K562 (cell line): ENCODE results near the gene FSTL1. TPM values are rescaled to one million over a fixed set of nuclear protein-coding genes. Genes with fewer than 3 reads are reported as not detected.
A peak's percentile ranks its signal among the peaks of the same experiment; 100 is the strongest.

Experiments used
- ATAC-seq: fragments of 200-7000 bp; cut with Tn5 transposase; 3 replicates; pipeline ENCODE4 v1.9.1; 2020; ENCODE audit warnings: moderate library complexity
- BruUV-seq: library from RNA; stranded (reverse); fragments of 400-500 nt; replicated peaks from 2 replicates; lab custom pipeline; 2021; lab: Mats Ljungman, UMichigan
- CTCF ChIA-PET: fragments of 300-600 bp; formaldehyde crosslinking; extraction: SDS; loops from one replicate; lab custom pipeline; 2021; ENCODE audit warnings: low intra/inter-chr PET ratio; lab: Yijun Ruan, JAX
- POLR2A ChIA-PET: fragments of 300-600, 350-650 bp; sonication (Branson Sonifier 250); formaldehyde crosslinking; extraction: SDS; loops from one replicate; lab custom pipeline; 2021; ENCODE audit warnings: antibody characterized with exemption, inconsistent platforms; lab: Yijun Ruan, JAX
- DNase-seq, 4 experiments: peaks; one replicate each; pipeline versions ENCODE4 v3.0.0 to v3.0.0-alpha.2; 2011 to 2018; ENCODE audit warnings: low spot score in 3 of 4, mixed read lengths in 3 of 4; ENCODE audit errors: extremely low read depth in 1 of 4
- FAIRE-seq: peaks from 2 replicates; lab custom pipeline; 2011; peaks lifted over from hg19 to GRCh38; lab: Jason Lieb, UNC
- H2AFZ ChIP-seq: 2 replicates; pipeline ENCODE4 v1.6.0; 2011; ENCODE audit warnings: low read depth, low read length, control low read depth, inconsistent platforms
- H3K27ac ChIP-seq: fragments of 200-600 bp; 3 replicates; pipeline ENCODE4 v1.8.0; 2011; ENCODE audit warnings: low read depth, mild to moderate bottlenecking, control low read depth, inconsistent platforms, low read length, moderate library complexity, mixed read lengths; ENCODE audit errors: extremely low read depth
- H3K27me3 ChIP-seq, 2 experiments: fragments of 300-600 bp in 1 of 2; 2 replicates in 1 of 2; 3 replicates in 1 of 2; pipeline versions ENCODE4 v1.6.0 to v1.8.0; 2011; ENCODE audit warnings: inconsistent platforms in 2 of 2, low read length in 2 of 2, mild to moderate bottlenecking in 1 of 2, mixed read lengths in 1 of 2, moderate library complexity in 1 of 2; ENCODE audit not compliant: control insufficient read depth in 2 of 2, insufficient read depth in 2 of 2
- H3K36me3 ChIP-seq: fragments of 300-600 bp; 3 replicates; pipeline ENCODE4 v1.8.0; 2011; ENCODE audit warnings: mild to moderate bottlenecking, low read length, inconsistent platforms; ENCODE audit not compliant: control insufficient read depth, insufficient read depth
- H3K4me1 ChIP-seq, 2 experiments: fragments of 200-600 bp in 1 of 2; replicated peaks in 1 of 2; 2 replicates in 1 of 2; 3 replicates in 1 of 2; pipeline versions ENCODE4 v1.5.1 to v1.8.0; 2011; ENCODE audit warnings: inconsistent platforms in 2 of 2, low read length in 2 of 2, mild to moderate bottlenecking in 1 of 2, mixed read lengths in 1 of 2, moderate library complexity in 1 of 2; ENCODE audit not compliant: control insufficient read depth in 2 of 2, insufficient read depth in 2 of 2
- H3K4me2 ChIP-seq: 2 replicates; pipeline ENCODE4 v1.6.1; 2011; ENCODE audit warnings: low read length, control low read depth, inconsistent platforms, mixed read lengths; ENCODE audit not compliant: insufficient read depth
- H3K4me3 ChIP-seq: fragments of 200-600 bp; sonication (generic), shearing (Covaris generic); 2 replicates; pipeline ENCODE4 v1.5.1; 2016; ENCODE audit warnings: control low read depth, inconsistent platforms
- H3K79me2 ChIP-seq: fragments of 200-600 bp; 3 replicates; pipeline ENCODE4 v1.8.0; 2011; ENCODE audit warnings: low read length, inconsistent platforms; ENCODE audit not compliant: control insufficient read depth, insufficient read depth
- H3K9ac ChIP-seq, 2 experiments: 2 replicates each; pipeline versions ENCODE4 v1.6.0 to v1.6.1; 2011; ENCODE audit warnings: low read depth in 2 of 2, low read length in 2 of 2, control low read depth in 1 of 2, inconsistent platforms in 1 of 2, mild to moderate bottlenecking in 1 of 2, mixed read lengths in 1 of 2; ENCODE audit not compliant: insufficient read depth in 1 of 2
- H3K9me1 ChIP-seq: one replicate; pipeline ENCODE4 v1.6.0; 2011; ENCODE audit warnings: inconsistent platforms, mild to moderate bottlenecking, low read length, moderate library complexity; ENCODE audit not compliant: control insufficient read depth, insufficient read depth
- H3K9me3 ChIP-seq: replicated peaks from 2 replicates; pipeline ENCODE4 v1.5.1; 2011; ENCODE audit warnings: low read depth, low read length, inconsistent platforms; ENCODE audit not compliant: control insufficient read depth, insufficient read depth
- H4K20me1 ChIP-seq: replicated peaks from 2 replicates; pipeline ENCODE4 v1.6.1; 2011; ENCODE audit warnings: low read length, inconsistent platforms, mixed read lengths; ENCODE audit not compliant: control insufficient read depth, insufficient read depth
- ATF6 ChIP-seq: sonication (generic); formaldehyde crosslinking; IDR thresholded peaks from 2 replicates; pipeline ENCODE4 v1.4.0; 2020; ENCODE audit warnings: mild to moderate bottlenecking, missing genetic modification reagents
- CEBPB ChIP-seq: fragments of 450-650 bp; IDR thresholded peaks from 2 replicates; pipeline ENCODE4 v1.6.1; 2016; ENCODE audit warnings: missing genetic modification characterization, missing compliant biosample characterization
- MTA2 ChIP-seq: fragments of 450-650 bp; IDR thresholded peaks from 2 replicates; pipeline ENCODE4 v1.6.1; 2016; ENCODE audit warnings: low read depth
- WGBS: fragments of 100-300 bp; shearing (Covaris generic); methylation state at CpG from one replicate; pipeline ENCODE4 v1.1.6; 2016; ENCODE audit warnings: low coverage, mixed read lengths; ENCODE audit not compliant: insufficient coverage; ENCODE audit errors: missing lambda C conversion rate; 5-methylcytosine and 5-hydroxymethylcytosine counted together
- in situ Hi-C: fragments of 300-500 bp; cut with MboI; formaldehyde crosslinking; loops from 4 replicates; pipeline ENCODE4 v1.15.0; 2018; ENCODE audit warnings: inconsistent platforms, mixed read lengths
- intact Hi-C: fragments of 100-400 bp; cut with micrococcal nuclease; formaldehyde crosslinking; loops from 2 replicates; pipeline ENCODE4 v1.14.2; 2022
- polyA plus RNA-seq, 8 experiments: library from polyadenylated mRNA; depleted of rRNA in 4 of 8; stranded (reverse) in 5 of 8; unstranded in 3 of 8; fragments of >200 nt; fragmentation: Nextera tagmentation in 2 of 8; fragmentation: Illumina TruSeq in 1 of 8; extraction: Ambion mirVana in 2 of 8; extraction: Trizol in 1 of 8; gene quantifications; 2 replicates each; pipeline versions ENCODE4 v1.2.1 to v1.2.3, GENCODE V29; 2011 to 2014; ENCODE audit warnings: inconsistent platforms in 1 of 8, missing spikeins in 1 of 8
- total RNA-seq, 7 experiments: library from RNA; depleted of rRNA in 6 of 7; stranded (reverse); fragments of >200 nt in 6 of 7; fragmentation: Illumina TruSeq in 2 of 7; extraction: Trizol in 2 of 7; gene quantifications; 2 replicates each; pipeline versions ENCODE4 v1.2.1 to v1.2.3, GENCODE V29; 2011 to 2021; ENCODE audit warnings: low replicate concordance in 1 of 7

Gene FSTL1
- total and polyA plus RNA-seq, 9 of the 15 experiments (the other 6 are each of a cell fraction or from before 2014, with no cell fraction given), result 0.01 to 0.58 (median 0.08) TPM; not detected in 2

DNA sequence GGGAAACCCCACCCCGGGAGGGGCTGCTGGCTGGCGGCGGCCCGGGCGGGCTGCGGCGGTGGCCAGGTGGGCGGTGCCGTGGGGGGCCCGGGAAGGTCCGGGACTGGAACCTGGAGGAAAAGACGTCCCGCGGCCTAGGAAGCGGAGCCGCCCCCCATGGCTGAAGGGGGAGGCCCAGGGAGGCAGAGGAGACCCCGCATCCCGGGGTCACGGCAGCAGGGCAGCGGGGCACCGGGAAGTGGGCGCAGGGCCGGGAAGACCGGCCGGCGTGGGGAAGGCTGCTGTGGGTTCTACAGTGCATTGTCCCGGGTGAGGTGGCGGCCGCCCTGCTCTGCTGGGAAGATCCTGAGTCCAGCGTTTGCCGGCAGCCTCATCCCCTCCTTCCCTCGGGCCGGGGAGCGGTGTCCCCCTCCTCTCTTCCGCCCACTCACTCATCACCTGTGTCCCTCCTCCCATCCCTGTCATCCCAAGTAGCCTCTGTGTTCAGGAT is 525 bp upstream of the FSTL1 start (continued):
- no peak for TF ChIP-seq ATF6 (CRISPR knock-in tag)

DNA sequence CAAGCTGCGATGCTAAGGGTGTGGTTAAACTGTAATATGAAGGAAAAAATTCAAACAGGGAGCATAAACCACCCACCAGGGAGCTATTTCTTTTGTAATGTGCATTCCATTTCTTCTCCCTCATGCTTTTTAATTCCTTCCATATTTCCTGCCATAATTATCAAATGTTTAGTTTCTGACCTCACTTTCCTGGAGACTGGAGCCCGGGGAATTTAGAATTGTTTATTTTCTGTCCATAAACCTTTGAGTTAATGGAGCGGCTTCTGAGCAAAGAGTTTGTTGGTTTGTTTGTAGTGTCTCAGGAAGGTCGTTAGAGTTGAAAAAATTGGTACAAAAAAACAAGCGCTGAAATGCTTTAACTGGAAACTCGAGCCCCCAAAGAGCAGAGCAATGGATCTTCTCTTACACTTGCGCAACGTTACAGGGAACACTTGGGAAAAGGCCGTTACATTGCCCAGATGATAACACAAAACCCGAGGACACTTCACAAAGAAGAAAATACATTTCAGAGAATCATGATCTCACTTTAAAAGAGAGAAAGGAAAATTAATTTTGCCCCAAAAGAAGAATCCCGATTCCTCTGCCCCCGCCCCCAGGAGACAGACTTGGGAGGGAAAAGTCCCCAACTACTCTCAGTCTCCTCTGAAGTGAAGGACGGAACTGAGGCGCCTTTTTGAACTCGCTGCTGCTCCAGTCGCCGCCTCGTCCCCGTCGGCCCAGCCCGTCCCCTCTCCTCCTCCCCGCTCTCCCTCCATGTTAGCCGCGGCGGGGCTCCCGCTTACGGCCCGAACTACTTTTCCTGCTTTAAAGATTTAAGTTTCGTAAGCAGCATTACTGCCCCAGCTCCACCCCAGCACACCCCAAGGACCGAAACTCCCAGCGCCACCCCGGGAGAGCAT is 842 bp downstream of the FSTL1 start:
- in situ Hi-C loops, result loop anchor here (10.0 to 25.0 kb wide), 2 partner anchors 105 to 563 kb away; no protein-coding TSS in a partner anchor
- no peak for TF ChIP-seq MTA2
- TF ChIP-seq CEBPB (tag), result 0 out of 2 replicates have a peak, but pooled peaks have one; percentile 15
- ChIA-PET CTCF (no interaction called here), POLR2A (interaction anchor here (0.7 kb wide), 1 partner anchor 854 kb away, joined by 3 read pairs; no protein-coding TSS in a partner anchor)
- FAIRE-seq, result no peak
- H2AFZ ChIP-seq, result no peak overlapping the region
- H3K36me3 ChIP-seq, result no peaks in the 10 kb centered on the region
- intact Hi-C loops, result no loop called here
- whole genome bisulfite sequencing, result 5% methylated on average over 17 of the region's 32 CpGs
- no TSS peak for BruUV-seq
- H3K79me2 ChIP-seq, result no peaks in the 10 kb centered on the region
- H3K9ac ChIP-seq, result no peak overlapping the region
- peaks cover 7 to 21% of the 10 kb centered on the region in 2 experiments; a peak in 4 of 5 replicates for H3K27me3 ChIP-seq
- H3K4me2 ChIP-seq, result no peak overlapping the region
- DNase-seq, result no peak
- ATAC-seq, result no peak
- peaks cover 0 to 10% of the 10 kb centered on the region in 2 experiments; a peak in 2 of 5 replicates for H3K4me1 ChIP-seq
- no peaks in the 10 kb centered on the region for H3K9me3 ChIP-seq
- H4K20me1 ChIP-seq, result no peaks in the 10 kb centered on the region
- no peak overlapping the region for H3K27ac ChIP-seq
- H3K9me1 ChIP-seq, result no peaks in the 10 kb centered on the region
- H3K4me3 ChIP-seq, result no peak overlapping the region
